IMR-90 (cell line): Measurements from ENCODE around the gene PIP5K1B. TPM values are rescaled to one million over a fixed set of nuclear protein-coding genes. Genes with fewer than 3 reads are reported as not detected.

ENCODE experiments used
- ATAC-seq: fragments of 200-7000 bp; cut with Tn5 transposase; 2 replicates; pipeline ENCODE4 v1.9.1; 2020; ENCODE audit warnings: low read depth, mild to moderate bottlenecking, moderate library complexity
- BruUV-seq: library from RNA; stranded (reverse); fragments of 400-500 nt; replicated peaks from 2 replicates; lab custom pipeline; 2021; lab: Mats Ljungman, UMichigan
- CTCF ChIA-PET: fragments of 300-600 bp; formaldehyde crosslinking; extraction: SDS; loops from one replicate; lab custom pipeline; 2021; ENCODE audit warnings: antibody characterized with exemption; lab: Yijun Ruan, JAX
- POLR2A ChIA-PET: fragments of 300-600 bp; sonication (Branson Sonifier 250); formaldehyde crosslinking; loops from one replicate; lab custom pipeline; 2022; ENCODE audit warnings: antibody characterized with exemption; ENCODE audit not compliant: unreplicated experiment; lab: Charles Lee
- DNase-seq: peaks from one replicate; pipeline ENCODE4 v3.0.0; 2013
- H2AFZ ChIP-seq: replicated peaks from 2 replicates; pipeline ENCODE3; 2013; ENCODE audit warnings: low read length, mild to moderate bottlenecking; ENCODE audit not compliant: poor library complexity
- H2AK5ac ChIP-seq: 2 replicates; pipeline ENCODE4 v1.6.1; 2013; ENCODE audit warnings: low read depth, low read length, inconsistent platforms
- H2AK9ac ChIP-seq: replicated peaks from 2 replicates; pipeline ENCODE3; 2013; ENCODE audit warnings: mild to moderate bottlenecking, low read depth, low read length, moderate library complexity; ENCODE audit not compliant: poor library complexity
- H2BK120ac ChIP-seq: 2 replicates; pipeline ENCODE4 v1.6.1; 2013; ENCODE audit warnings: low read depth, low read length, inconsistent platforms
- H2BK15ac ChIP-seq: 3 replicates; pipeline ENCODE4 v1.6.1; 2013; ENCODE audit warnings: low read depth, low read length, inconsistent platforms
- H2BK20ac ChIP-seq: 2 replicates; pipeline ENCODE4 v1.6.1; 2013; ENCODE audit warnings: low read depth, mild to moderate bottlenecking, inconsistent platforms, low read length, moderate library complexity
- H2BK5ac ChIP-seq: 2 replicates; pipeline ENCODE4 v1.6.1; 2013; ENCODE audit warnings: mild to moderate bottlenecking, low read depth, low read length, inconsistent platforms; ENCODE audit not compliant: poor library complexity, severe bottlenecking
- H3K14ac ChIP-seq: replicated peaks from 2 replicates; pipeline ENCODE4 v1.6.1; 2013; ENCODE audit warnings: low read depth, low read length, inconsistent platforms
- H3K18ac ChIP-seq: 2 replicates; pipeline ENCODE4 v1.6.1; 2013; ENCODE audit warnings: low read depth, low read length, control low read depth
- H3K23ac ChIP-seq: 2 replicates; pipeline ENCODE4 v1.6.1; 2013; ENCODE audit warnings: low read depth, low read length, inconsistent platforms
- H3K27ac ChIP-seq: 2 replicates; pipeline ENCODE4 v1.5.1; 2013; ENCODE audit warnings: mild to moderate bottlenecking, control low read depth, low read length; ENCODE audit not compliant: insufficient read depth
- H3K27me3 ChIP-seq: 2 replicates; pipeline ENCODE4 v1.6.1; 2013; ENCODE audit warnings: low read length; ENCODE audit not compliant: control insufficient read depth, insufficient read depth
- H3K36me3 ChIP-seq: 2 replicates; pipeline ENCODE4 v1.6.1; 2013; ENCODE audit warnings: low read length, mixed read lengths; ENCODE audit not compliant: control insufficient read depth, insufficient read depth
- H3K4ac ChIP-seq: 2 replicates; pipeline ENCODE4 v1.6.1; 2013; ENCODE audit warnings: low read depth, low read length, inconsistent platforms
- H3K4me1 ChIP-seq: 2 replicates; pipeline ENCODE4 v1.6.1; 2013; ENCODE audit warnings: low read length, mixed read lengths; ENCODE audit not compliant: control insufficient read depth, insufficient read depth
- H3K4me2 ChIP-seq: 2 replicates; pipeline ENCODE4 v1.6.1; 2013; ENCODE audit warnings: low read depth, mild to moderate bottlenecking, control low read depth, low read length, moderate library complexity
- H3K4me3 ChIP-seq: 2 replicates; pipeline ENCODE4 v1.5.1; 2013; ENCODE audit warnings: low read depth, mild to moderate bottlenecking, control low read depth, low read length, moderate library complexity; ENCODE audit not compliant: insufficient read depth
- H3K56ac ChIP-seq: 2 replicates; pipeline ENCODE4 v1.6.1; 2013; ENCODE audit warnings: low read length, inconsistent platforms; ENCODE audit not compliant: insufficient read depth; ENCODE audit errors: extremely low read depth
- H3K79me1 ChIP-seq, 2 experiments: 2 replicates each; pipeline ENCODE4 v1.6.1; 2013; ENCODE audit warnings: low read length in 2 of 2, inconsistent platforms in 1 of 2, low read depth in 1 of 2
- H3K9ac ChIP-seq: 2 replicates; pipeline ENCODE4 v1.6.1; 2013; ENCODE audit warnings: low read depth, low read length, control low read depth
- H3K9me1 ChIP-seq: 2 replicates; pipeline ENCODE4 v1.6.1; 2013; ENCODE audit warnings: low read length, inconsistent platforms; ENCODE audit not compliant: insufficient read depth
- H3K9me3 ChIP-seq: 2 replicates; pipeline ENCODE4 v1.6.1; 2013; ENCODE audit warnings: low read length; ENCODE audit not compliant: control insufficient read depth, insufficient read depth
- H4K20me1 ChIP-seq: 2 replicates; pipeline ENCODE4 v1.6.1; 2013; ENCODE audit warnings: low read length, inconsistent platforms; ENCODE audit not compliant: insufficient read depth
- H4K5ac ChIP-seq: 2 replicates; pipeline ENCODE4 v1.6.1; 2013; ENCODE audit warnings: mild to moderate bottlenecking, low read depth, low read length, control low read depth
- H4K8ac ChIP-seq, 2 experiments: 2 replicates each; pipeline ENCODE4 v1.6.1; 2013; ENCODE audit warnings: low read depth in 2 of 2, low read length in 2 of 2, control low read depth in 1 of 2, inconsistent platforms in 1 of 2
- H4K91ac ChIP-seq: 2 replicates; pipeline ENCODE4 v1.6.1; 2013; ENCODE audit warnings: low read depth, low read length, inconsistent platforms; ENCODE audit not compliant: insufficient read depth
- POLR2A ChIP-seq: IDR thresholded peaks from 2 replicates; pipeline ENCODE4 v1.6.1; 2012; ENCODE audit warnings: mild to moderate bottlenecking, low read depth, low read length
- RAD21 ChIP-seq: IDR thresholded peaks from 2 replicates; pipeline ENCODE4 v1.6.1; 2012; ENCODE audit warnings: low read length, improper control_type of control experiment
- SMC3 ChIP-seq: fragments of 150-350 bp; IDR thresholded peaks from 2 replicates; pipeline ENCODE4 v1.6.1; 2016; ENCODE audit warnings: low read depth, mild to moderate bottlenecking, antibody characterized with exemption, low read length, moderate library complexity
- WGBS, 2 experiments: methylation state at CpG; one replicate each; pipeline versions ENCODE4 v1.1.5 to v1.1.7; 2013; ENCODE audit warnings: missing lambda C conversion rate in 2 of 2; ENCODE audit not compliant: insufficient read length in 1 of 2; ENCODE audit errors: extremely low coverage in 2 of 2; 5-methylcytosine and 5-hydroxymethylcytosine counted together
- dilution Hi-C: fragments of 300-500 bp; cut with HindIII; formaldehyde crosslinking; loops from one replicate; pipeline ENCODE4 v1.14.3; 2018; ENCODE audit warnings: low sequenced_read_pairs; ENCODE audit not compliant: unreplicated experiment
- in situ Hi-C: fragments of 300-500 bp; cut with MboI; formaldehyde crosslinking; loops from 3 replicates; pipeline ENCODE4 v1.14.3; 2019; ENCODE audit warnings: low sequenced_read_pairs, inconsistent platforms, mixed read lengths
- intact Hi-C: fragments of 100-400 bp; cut with micrococcal nuclease; formaldehyde crosslinking; loops from 2 replicates; pipeline ENCODE4 v1.10.0; 2022
- polyA plus RNA-seq, 3 experiments: library from polyadenylated mRNA; depleted of rRNA; stranded (reverse); fragments of >200 nt; gene quantifications; 2 replicates each; pipeline ENCODE4 v1.2.3, GENCODE V29; 2012; ENCODE audit warnings: low replicate concordance in 1 of 3
- total RNA-seq: library from RNA; depleted of rRNA; stranded (reverse); fragments of >200 nt; gene quantifications from 2 replicates; pipeline ENCODE4 v1.2.3, GENCODE V29; 2012
- TF ChIP-seq, protein P1 (sequence below): fragments of 150-350 bp; IDR thresholded peaks from 2 replicates; pipeline ENCODE4 v1.6.1; 2016; ENCODE audit warnings: low read depth, mild to moderate bottlenecking, low read length, moderate library complexity, borderline replicate concordance

The PIP5K1B gene
- total and polyA plus RNA-seq, 2 of the 4 experiments (the other 2 are of a cell fraction), result not detected

- no CpG with 5 or more reads among the region's 3 CpGs for WGBS, 2 experiments
Measured at GRCh38 chr9:68963416-68963815, 258.4 kb downstream of the PIP5K1B start.

More at GRCh38 chr9:68963416-68963815, 258.4 kb downstream of the PIP5K1B start:
- Histone ChIP-seq H2BK5ac (no peak overlapping the region), H3K56ac (no peak overlapping the region), H2BK20ac (no peak overlapping the region), H4K20me1 (no peaks in the 10 kb centered on the region), H3K9me1 (no peaks in the 10 kb centered on the region), H4K91ac (no peak overlapping the region), H3K9me3 (no peaks in the 10 kb centered on the region), H3K4me3 (no peak overlapping the region), H3K4me2 (no peak overlapping the region), H4K5ac (no peak overlapping the region), H3K4me1 (no peaks in the 10 kb centered on the region), H3K23ac (no peak overlapping the region), H3K18ac (no peak overlapping the region), H2AFZ (no peak overlapping the region), H2AK9ac (no peak overlapping the region), H3K27me3 (no peaks in the 10 kb centered on the region; the same call in 1 of the 2 replicates), H2BK120ac (no peak overlapping the region), H3K79me1 (no peaks in the 10 kb centered on the region), H2AK5ac (no peak overlapping the region), H3K27ac (no peak overlapping the region), H2BK15ac (no peak overlapping the region), H4K8ac (no peak overlapping the region), H3K4ac (no peak overlapping the region), H3K14ac (no peak overlapping the region), H3K36me3 (no peaks in the 10 kb centered on the region), H3K9ac (no peak overlapping the region)
- intact Hi-C loops (no loop called here), in situ Hi-C loops (no loop called here), dilution Hi-C loops (no loop called here)
- CTCF ChIA-PET, result interaction anchor here (0.6 to 1.7 kb wide), 3 partner anchors 13 to 209 kb away, joined by 3 to 5 read pairs (median 4); no protein-coding TSS in a partner anchor
- no peak for DNase-seq
- BruUV-seq, result no TSS peak
- no peak for ATAC-seq
- POLR2A ChIA-PET, result no interaction called here
- no peak for TF ChIP-seq POLR2A
- TF ChIP-seq SMC3, result no peak
- TF ChIP-seq RAD21, result no peak
- TF ChIP-seq, protein P1, sequence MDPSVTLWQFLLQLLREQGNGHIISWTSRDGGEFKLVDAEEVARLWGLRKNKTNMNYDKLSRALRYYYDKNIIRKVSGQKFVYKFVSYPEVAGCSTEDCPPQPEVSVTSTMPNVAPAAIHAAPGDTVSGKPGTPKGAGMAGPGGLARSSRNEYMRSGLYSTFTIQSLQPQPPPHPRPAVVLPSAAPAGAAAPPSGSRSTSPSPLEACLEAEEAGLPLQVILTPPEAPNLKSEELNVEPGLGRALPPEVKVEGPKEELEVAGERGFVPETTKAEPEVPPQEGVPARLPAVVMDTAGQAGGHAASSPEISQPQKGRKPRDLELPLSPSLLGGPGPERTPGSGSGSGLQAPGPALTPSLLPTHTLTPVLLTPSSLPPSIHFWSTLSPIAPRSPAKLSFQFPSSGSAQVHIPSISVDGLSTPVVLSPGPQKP, result no peak
